HFF-Myc (cell line): Measurements from ENCODE around the gene SPRTN.
"Not testable (repeated sequence)": the region's sequence is repeated elsewhere in the genome, so short reads cannot be mapped to it uniquely, and the experiment has no call there.

Experiments used
- DNase-seq: peaks from one replicate; pipeline ENCODE4 v3.0.0-alpha.2; 2011; ENCODE audit warnings: low read depth; ENCODE audit errors: extremely low read depth
- H3K4me3 ChIP-seq: replicated peaks from 2 replicates; pipeline ENCODE4 v1.5.1; 2011; ENCODE audit warnings: low read depth, mild to moderate bottlenecking, control low read depth, low read length
- TF ChIP-seq, protein P1 (sequence below): IDR thresholded peaks from 2 replicates; pipeline ENCODE4 v1.5.1; 2012; ENCODE audit warnings: mild to moderate bottlenecking, low read depth, low read length, control low read depth; ENCODE audit errors: missing control alignments

Gene SPRTN

DNA sequence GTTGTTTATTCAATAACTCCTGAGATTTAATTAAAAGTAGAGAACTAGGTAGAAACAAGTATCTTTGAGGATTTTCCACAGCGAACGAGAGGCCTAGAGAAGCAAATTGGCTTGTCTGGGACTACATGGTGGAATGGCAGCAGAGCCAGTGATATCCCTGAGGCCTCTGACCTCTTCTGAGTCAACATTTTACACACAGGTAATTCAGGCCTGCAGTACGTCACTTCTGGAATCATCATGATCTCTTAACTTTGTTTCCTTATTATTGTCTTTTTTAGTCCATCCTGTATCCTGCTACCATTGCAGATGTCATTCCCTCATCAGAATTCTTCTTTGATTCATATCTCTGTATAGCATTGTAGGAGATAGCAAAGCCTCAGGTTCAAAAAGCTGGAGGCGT lies 9.9 kb downstream of the SPRTN start:
- no peak overlapping the region for H3K4me3 ChIP-seq
- no peak for DNase-seq
- TF ChIP-seq, protein P1, sequence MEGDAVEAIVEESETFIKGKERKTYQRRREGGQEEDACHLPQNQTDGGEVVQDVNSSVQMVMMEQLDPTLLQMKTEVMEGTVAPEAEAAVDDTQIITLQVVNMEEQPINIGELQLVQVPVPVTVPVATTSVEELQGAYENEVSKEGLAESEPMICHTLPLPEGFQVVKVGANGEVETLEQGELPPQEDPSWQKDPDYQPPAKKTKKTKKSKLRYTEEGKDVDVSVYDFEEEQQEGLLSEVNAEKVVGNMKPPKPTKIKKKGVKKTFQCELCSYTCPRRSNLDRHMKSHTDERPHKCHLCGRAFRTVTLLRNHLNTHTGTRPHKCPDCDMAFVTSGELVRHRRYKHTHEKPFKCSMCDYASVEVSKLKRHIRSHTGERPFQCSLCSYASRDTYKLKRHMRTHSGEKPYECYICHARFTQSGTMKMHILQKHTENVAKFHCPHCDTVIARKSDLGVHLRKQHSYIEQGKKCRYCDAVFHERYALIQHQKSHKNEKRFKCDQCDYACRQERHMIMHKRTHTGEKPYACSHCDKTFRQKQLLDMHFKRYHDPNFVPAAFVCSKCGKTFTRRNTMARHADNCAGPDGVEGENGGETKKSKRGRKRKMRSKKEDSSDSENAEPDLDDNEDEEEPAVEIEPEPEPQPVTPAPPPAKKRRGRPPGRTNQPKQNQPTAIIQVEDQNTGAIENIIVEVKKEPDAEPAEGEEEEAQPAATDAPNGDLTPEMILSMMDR = no peak

DNA sequence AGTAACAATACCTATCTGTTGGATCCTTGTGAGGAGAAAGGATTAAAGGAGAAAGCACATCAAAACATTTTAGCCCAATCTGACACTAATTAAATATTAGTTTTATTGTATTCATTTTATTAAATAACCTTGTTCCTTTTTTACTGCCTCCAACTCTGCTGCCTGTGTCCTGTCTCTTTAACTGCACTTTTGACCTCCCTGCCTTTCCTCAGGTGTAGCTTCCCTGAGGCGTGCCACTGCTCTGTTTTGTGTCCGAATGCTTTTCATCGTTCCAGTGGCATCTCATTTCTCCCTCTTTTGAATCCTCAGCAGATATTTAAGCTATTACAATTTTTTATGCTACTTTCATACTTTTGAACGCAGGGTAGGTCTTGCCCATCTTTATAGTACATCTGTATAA lies 10.3 kb downstream of the SPRTN start:
- no peak for DNase-seq

GRCh38 chr1:231348856-231349255 lies 10.8 kb downstream of the SPRTN start:
- H3K4me3 ChIP-seq = not testable (repeated sequence)

More for the DNA sequence above, 10.3 kb downstream of the SPRTN start:
- H3K4me3 ChIP-seq = no peak overlapping the region
- TF ChIP-seq, protein P1 = no peak

GRCh38 chr1:231351816-231352215 lies 13.7 kb downstream of the SPRTN start:
- DNase-seq = no peak
- no peak overlapping the region for H3K4me3 ChIP-seq
- TF ChIP-seq, protein P1 = no peak

More at GRCh38 chr1:231348856-231349255, 10.8 kb downstream of the SPRTN start:
- DNase-seq = not testable (repeated sequence)

DNA sequence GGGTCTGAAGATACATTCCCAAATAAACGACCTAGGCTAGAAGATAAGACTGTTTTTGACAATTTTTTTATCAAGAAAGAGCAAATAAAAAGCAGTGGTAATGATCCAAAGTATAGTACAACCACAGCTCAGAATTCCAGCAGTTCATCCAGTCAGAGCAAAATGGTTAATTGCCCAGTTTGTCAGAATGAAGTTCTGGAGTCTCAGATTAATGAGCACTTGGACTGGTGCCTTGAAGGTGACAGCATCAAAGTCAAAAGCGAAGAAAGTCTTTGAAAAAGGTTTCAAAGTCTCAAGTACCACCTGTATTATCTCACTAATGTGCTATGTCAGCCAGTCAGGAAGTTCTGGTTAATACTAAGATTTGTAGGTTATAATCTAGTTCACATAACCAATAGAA lies 15.0 kb downstream of the SPRTN start:
- TF ChIP-seq, protein P1 = no peak

GRCh38 chr1:231354330-231355020 lies 16.4 kb downstream of the SPRTN start:
- TF ChIP-seq, protein P1 = no peak
- H3K4me3 ChIP-seq = no peak overlapping the region
- no peak for DNase-seq

More for the DNA sequence above, 15.0 kb downstream of the SPRTN start:
- H3K4me3 ChIP-seq = no peak overlapping the region
- no peak for DNase-seq

GRCh38 chr1:231355171-231355570 lies 17.1 kb downstream of the SPRTN start:
- no peak for DNase-seq
- H3K4me3 ChIP-seq = no peak overlapping the region
- TF ChIP-seq, protein P1 = no peak
